Measurements from ENCODE around the gene TNFRSF13B. TPM values are rescaled to one million over a fixed set of nuclear protein-coding genes. Genes with fewer than 3 reads are reported as not detected.
A peak's percentile ranks its signal among the peaks of the same experiment; 100 is the strongest.

TNFRSF13B gene
- total RNA-seq, 1 donor from 2014 or later, result not detected

- Mint-ChIP-seq H3K27ac (no peak overlapping the region), H3K4me3 (ENCODE audit: low read depth) (no peak overlapping the region), H3K27me3 (peaks cover 3% of the 10 kb centered on the region), H3K4me1 (ENCODE audit: low read depth) (no peaks in the 10 kb centered on the region), H3K36me3 (ENCODE audit: insufficient read depth) (no peaks in the 10 kb centered on the region), H3K9me3 (ENCODE audit: low read depth) (peaks cover 3% of the 10 kb centered on the region)
- TF ChIP-seq, protein P1, sequence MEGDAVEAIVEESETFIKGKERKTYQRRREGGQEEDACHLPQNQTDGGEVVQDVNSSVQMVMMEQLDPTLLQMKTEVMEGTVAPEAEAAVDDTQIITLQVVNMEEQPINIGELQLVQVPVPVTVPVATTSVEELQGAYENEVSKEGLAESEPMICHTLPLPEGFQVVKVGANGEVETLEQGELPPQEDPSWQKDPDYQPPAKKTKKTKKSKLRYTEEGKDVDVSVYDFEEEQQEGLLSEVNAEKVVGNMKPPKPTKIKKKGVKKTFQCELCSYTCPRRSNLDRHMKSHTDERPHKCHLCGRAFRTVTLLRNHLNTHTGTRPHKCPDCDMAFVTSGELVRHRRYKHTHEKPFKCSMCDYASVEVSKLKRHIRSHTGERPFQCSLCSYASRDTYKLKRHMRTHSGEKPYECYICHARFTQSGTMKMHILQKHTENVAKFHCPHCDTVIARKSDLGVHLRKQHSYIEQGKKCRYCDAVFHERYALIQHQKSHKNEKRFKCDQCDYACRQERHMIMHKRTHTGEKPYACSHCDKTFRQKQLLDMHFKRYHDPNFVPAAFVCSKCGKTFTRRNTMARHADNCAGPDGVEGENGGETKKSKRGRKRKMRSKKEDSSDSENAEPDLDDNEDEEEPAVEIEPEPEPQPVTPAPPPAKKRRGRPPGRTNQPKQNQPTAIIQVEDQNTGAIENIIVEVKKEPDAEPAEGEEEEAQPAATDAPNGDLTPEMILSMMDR (IDR thresholded peaks at IDR 0.05; ENCODE audit: unreplicated experiment), result no peak
- DNase-seq (ENCODE audit: low spot score, unreplicated experiment), result no peak
These were observed 24.0 kb upstream of the TNFRSF13B start for GRCh38 chr17:16995930-16996329.

DNA sequence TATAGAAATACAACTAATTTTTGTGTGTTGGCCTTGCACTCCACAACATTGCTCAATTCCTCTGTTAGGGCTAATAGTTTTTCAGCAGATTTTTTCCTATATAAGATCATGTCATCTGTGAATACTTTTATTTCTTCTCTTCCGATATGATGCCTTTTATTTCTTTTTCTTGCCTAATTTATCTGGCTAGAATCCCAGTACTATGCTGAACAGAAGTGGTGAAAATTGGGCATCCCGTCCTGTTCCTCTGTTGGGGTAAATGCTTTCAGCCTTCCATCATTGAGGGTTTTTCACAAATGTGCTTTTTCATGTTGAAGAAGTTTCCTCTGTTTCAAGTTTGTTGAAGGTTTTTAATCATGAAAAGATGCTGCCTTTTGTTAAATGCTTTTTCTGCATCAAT is 22.7 kb upstream of the TNFRSF13B start:
- Mint-ChIP-seq H3K4me1 (ENCODE audit: low read depth) (no peaks in the 10 kb centered on the region), H3K4me3 (ENCODE audit: low read depth) (no peak overlapping the region), H3K9me3 (ENCODE audit: low read depth) (peaks cover 3% of the 10 kb centered on the region), H3K27me3 (peaks cover under 1% of the 10 kb centered on the region), H3K27ac (no peak overlapping the region), H3K36me3 (ENCODE audit: insufficient read depth) (no peaks in the 10 kb centered on the region)
- DNase-seq (ENCODE audit: low spot score, unreplicated experiment), result no peak
- TF ChIP-seq, protein P1 (IDR thresholded peaks at IDR 0.05; ENCODE audit: unreplicated experiment), result no peak

DNA sequence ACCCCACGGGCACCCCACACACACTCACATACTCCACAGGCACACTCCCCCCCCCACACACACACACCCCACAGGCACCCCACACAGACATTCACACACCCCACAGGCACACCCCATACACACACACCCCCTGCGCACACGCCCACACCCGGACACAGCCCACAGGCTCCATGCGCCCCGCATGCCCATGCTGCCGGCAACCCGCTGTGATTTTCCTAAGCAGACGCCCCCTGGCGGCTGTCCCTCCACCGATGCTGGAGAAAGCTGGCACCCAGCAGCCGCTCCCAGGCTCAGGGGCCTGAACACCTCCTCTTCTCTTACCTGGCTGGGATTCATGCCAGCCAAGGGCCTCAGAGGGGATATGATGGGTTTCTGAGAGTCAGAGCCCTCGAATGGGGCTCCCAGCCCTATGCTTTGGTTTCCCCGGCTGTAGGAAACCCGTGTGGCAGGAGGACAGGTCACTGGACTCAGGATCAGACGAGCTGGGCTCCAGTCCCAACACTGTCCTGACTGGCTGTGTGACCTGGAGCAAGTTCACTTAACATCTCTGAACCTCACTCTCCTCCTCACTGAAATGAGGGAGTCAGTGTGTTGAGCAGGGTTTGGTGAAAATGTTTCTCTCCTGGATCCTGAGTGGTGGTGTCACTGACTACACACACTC is 19.6 kb upstream of the TNFRSF13B start:
- no peaks in the 10 kb centered on the region for H3K4me1 Mint-ChIP-seq (ENCODE audit: low read depth)
- peak; percentile 77 for DNase-seq (ENCODE audit: low spot score, unreplicated experiment)
- TF ChIP-seq, protein P1 (IDR thresholded peaks at IDR 0.05; ENCODE audit: unreplicated experiment), result peak; percentile 91
- H3K9me3 Mint-ChIP-seq (ENCODE audit: low read depth), result peaks cover 3% of the 10 kb centered on the region
- H3K27me3 Mint-ChIP-seq, result peaks cover 16% of the 10 kb centered on the region
- H3K4me3 Mint-ChIP-seq (ENCODE audit: low read depth), result no peak overlapping the region
- H3K36me3 Mint-ChIP-seq (ENCODE audit: insufficient read depth), result no peaks in the 10 kb centered on the region
- H3K27ac Mint-ChIP-seq, result no peak overlapping the region

GRCh38 chr17:16989953-16990860 is 18.3 kb upstream of the TNFRSF13B start:
- Mint-ChIP-seq H3K36me3 (ENCODE audit: insufficient read depth) (no peaks in the 10 kb centered on the region), H3K27ac (no peak overlapping the region), H3K9me3 (ENCODE audit: low read depth) (peaks cover 3% of the 10 kb centered on the region), H3K4me1 (ENCODE audit: low read depth) (no peaks in the 10 kb centered on the region), H3K27me3 (peaks cover 19% of the 10 kb centered on the region), H3K4me3 (ENCODE audit: low read depth) (no peak overlapping the region)
- TF ChIP-seq, protein P1 (IDR thresholded peaks at IDR 0.05; ENCODE audit: unreplicated experiment), result no peak
- DNase-seq (ENCODE audit: low spot score, unreplicated experiment), result no peak

GRCh38 chr17:16989230-16989952 is 17.5 kb upstream of the TNFRSF13B start:
- H3K9me3 Mint-ChIP-seq (ENCODE audit: low read depth), result peaks cover 3% of the 10 kb centered on the region
- TF ChIP-seq, protein P1 (IDR thresholded peaks at IDR 0.05; ENCODE audit: unreplicated experiment), result no peak
- peaks cover 19% of the 10 kb centered on the region for H3K27me3 Mint-ChIP-seq
- H3K4me1 Mint-ChIP-seq (ENCODE audit: low read depth), result no peaks in the 10 kb centered on the region
- H3K27ac Mint-ChIP-seq, result no peak overlapping the region
- H3K36me3 Mint-ChIP-seq (ENCODE audit: insufficient read depth), result no peaks in the 10 kb centered on the region
- no peak for DNase-seq (ENCODE audit: low spot score, unreplicated experiment)
- H3K4me3 Mint-ChIP-seq (ENCODE audit: low read depth), result no peak overlapping the region

All from progenitor cell of endocrine pancreas (in vitro differentiated cells).